OCI-LY1 (cell line): ENCODE data around the gene NETO2.
"Not testable (repeated sequence)": the region's sequence is repeated elsewhere in the genome, so short reads cannot be mapped to it uniquely, and the experiment has no call there.

Source experiments
- H2AFZ ChIP-seq: fragments of 200-600 bp; sonication (generic), shearing (Covaris generic); 2 replicates; pipeline ENCODE4 v1.6.0; 2014; ENCODE audit warnings: antibody characterized with exemption, mild to moderate bottlenecking, low read length
- H3F3A ChIP-seq: fragments of 200-600 bp; sonication (generic), shearing (Covaris generic); 2 replicates; pipeline ENCODE4 v1.6.0; 2014; ENCODE audit warnings: mild to moderate bottlenecking, antibody characterized with exemption, low read length, moderate library complexity; ENCODE audit not compliant: insufficient read depth
- H3K27ac ChIP-seq: fragments of 200-600 bp; sonication (generic); 2 replicates; pipeline ENCODE4 v1.5.1; 2014; ENCODE audit warnings: low read length, mixed run types, mild to moderate bottlenecking, low read depth; ENCODE audit not compliant: poor library complexity, severe bottlenecking
- H3K27me3 ChIP-seq: fragments of 200-600 bp; sonication (generic); 2 replicates; pipeline ENCODE4 v1.6.0; 2014; ENCODE audit warnings: antibody characterized with exemption, mild to moderate bottlenecking, low read length, moderate library complexity; ENCODE audit not compliant: insufficient read depth
- H3K36me3 ChIP-seq: fragments of 200-600 bp; sonication (generic); 2 replicates; pipeline ENCODE4 v1.6.1; 2014; ENCODE audit warnings: mild to moderate bottlenecking, antibody characterized with exemption, low read length, moderate library complexity, mixed read lengths; ENCODE audit not compliant: insufficient read depth
- H3K4me1 ChIP-seq: fragments of 200-600 bp; sonication (generic); 2 replicates; pipeline ENCODE4 v1.5.1; 2014; ENCODE audit warnings: mild to moderate bottlenecking, low read length, moderate library complexity; ENCODE audit not compliant: insufficient read depth, severe bottlenecking
- H3K4me2 ChIP-seq: fragments of 200-600 bp; sonication (generic), shearing (Covaris generic); 2 replicates; pipeline ENCODE4 v1.6.1; 2014; ENCODE audit warnings: low read length
- H3K4me3 ChIP-seq: fragments of 200-600 bp; sonication (generic); 2 replicates; pipeline ENCODE4 v1.5.1; 2014; ENCODE audit warnings: low read length, low read depth, mild to moderate bottlenecking, mixed read lengths; ENCODE audit not compliant: poor library complexity, severe bottlenecking
- H3K79me2 ChIP-seq: fragments of 200-600 bp; shearing (Covaris generic); 2 replicates; pipeline ENCODE4 v1.6.1; 2016; ENCODE audit warnings: mixed run types, low read length, mixed read lengths; ENCODE audit not compliant: insufficient read depth
- H3K9ac ChIP-seq: fragments of 200-600 bp; sonication (generic), shearing (Covaris generic); 2 replicates; pipeline ENCODE4 v1.6.1; 2014; ENCODE audit warnings: mild to moderate bottlenecking, low read length, mixed read lengths
- H3K9me2 ChIP-seq: fragments of 200-600 bp; sonication (generic), shearing (Covaris generic); 2 replicates; pipeline ENCODE4 v1.6.1; 2014; ENCODE audit warnings: low read depth, mild to moderate bottlenecking, low read length, mixed read lengths
- H3K9me3 ChIP-seq: fragments of 200-600 bp; shearing (Covaris generic); 2 replicates; pipeline ENCODE4 v1.6.1; 2014; ENCODE audit warnings: low read length, mixed read lengths
- H4K20me1 ChIP-seq: fragments of 200-600 bp; sonication (generic), shearing (Covaris generic); 2 replicates; pipeline ENCODE4 v1.6.0; 2016; ENCODE audit warnings: mild to moderate bottlenecking, low read length; ENCODE audit not compliant: insufficient read depth
- CTCF ChIP-seq: fragments of 200-600 bp; sonication (generic), shearing (Covaris generic); IDR thresholded peaks from 2 replicates; pipeline ENCODE4 v1.5.1; 2017; ENCODE audit warnings: mild to moderate bottlenecking, antibody characterized with exemption, low read length, moderate library complexity, mixed read lengths
- EZH2 ChIP-seq: fragments of 200-600 bp; sonication (generic), shearing (Covaris generic); IDR thresholded peaks from 2 replicates; pipeline ENCODE4 v1.8.0; 2017; ENCODE audit warnings: borderline replicate concordance, mixed run types, mild to moderate bottlenecking, antibody characterized with exemption, low read length, moderate library complexity, mixed read lengths

Gene NETO2

GRCh38 chr16:47058295-47059086 is 85.3 kb downstream of the NETO2 start:
- TF ChIP-seq EZH2 (no peak), CTCF (no peak)
- H3K9me2 ChIP-seq: no peaks in the 10 kb centered on the region

GRCh38 chr16:47057630-47057993 is 86.1 kb downstream of the NETO2 start:
- H3K79me2 ChIP-seq: no peaks in the 10 kb centered on the region
- no peaks in the 10 kb centered on the region for H4K20me1 ChIP-seq
- TF ChIP-seq CTCF (no peak), EZH2 (no peak)
- H3F3A ChIP-seq: no peaks in the 10 kb centered on the region
- H2AFZ ChIP-seq: no peak overlapping the region
- H3K9ac ChIP-seq: no peak overlapping the region
- no peak overlapping the region for H3K4me3 ChIP-seq
- no peak overlapping the region for H3K4me2 ChIP-seq
- no peaks in the 10 kb centered on the region for H3K9me2 ChIP-seq
- no peaks in the 10 kb centered on the region for H3K9me3 ChIP-seq
- H3K27ac ChIP-seq: no peak overlapping the region
- no peaks in the 10 kb centered on the region for H3K4me1 ChIP-seq
- H3K27me3 ChIP-seq: peaks cover 16% of the 10 kb centered on the region; the same call in 1 of the 2 replicates
- no peaks in the 10 kb centered on the region for H3K36me3 ChIP-seq

More at GRCh38 chr16:47058295-47059086, 85.3 kb downstream of the NETO2 start:
- H3K27ac ChIP-seq: no peak overlapping the region
- H3K9ac ChIP-seq: no peak overlapping the region
- H4K20me1 ChIP-seq: no peaks in the 10 kb centered on the region
- H3K4me1 ChIP-seq: no peaks in the 10 kb centered on the region
- no peaks in the 10 kb centered on the region for H3K36me3 ChIP-seq
- no peak overlapping the region for H3K4me3 ChIP-seq
- H3K9me3 ChIP-seq: no peaks in the 10 kb centered on the region
- no peak overlapping the region for H2AFZ ChIP-seq
- peaks cover 16% of the 10 kb centered on the region; the same call in 1 of the 2 replicates for H3K27me3 ChIP-seq
- no peaks in the 10 kb centered on the region for H3F3A ChIP-seq
- no peaks in the 10 kb centered on the region for H3K79me2 ChIP-seq
- no peak overlapping the region for H3K4me2 ChIP-seq

DNA sequence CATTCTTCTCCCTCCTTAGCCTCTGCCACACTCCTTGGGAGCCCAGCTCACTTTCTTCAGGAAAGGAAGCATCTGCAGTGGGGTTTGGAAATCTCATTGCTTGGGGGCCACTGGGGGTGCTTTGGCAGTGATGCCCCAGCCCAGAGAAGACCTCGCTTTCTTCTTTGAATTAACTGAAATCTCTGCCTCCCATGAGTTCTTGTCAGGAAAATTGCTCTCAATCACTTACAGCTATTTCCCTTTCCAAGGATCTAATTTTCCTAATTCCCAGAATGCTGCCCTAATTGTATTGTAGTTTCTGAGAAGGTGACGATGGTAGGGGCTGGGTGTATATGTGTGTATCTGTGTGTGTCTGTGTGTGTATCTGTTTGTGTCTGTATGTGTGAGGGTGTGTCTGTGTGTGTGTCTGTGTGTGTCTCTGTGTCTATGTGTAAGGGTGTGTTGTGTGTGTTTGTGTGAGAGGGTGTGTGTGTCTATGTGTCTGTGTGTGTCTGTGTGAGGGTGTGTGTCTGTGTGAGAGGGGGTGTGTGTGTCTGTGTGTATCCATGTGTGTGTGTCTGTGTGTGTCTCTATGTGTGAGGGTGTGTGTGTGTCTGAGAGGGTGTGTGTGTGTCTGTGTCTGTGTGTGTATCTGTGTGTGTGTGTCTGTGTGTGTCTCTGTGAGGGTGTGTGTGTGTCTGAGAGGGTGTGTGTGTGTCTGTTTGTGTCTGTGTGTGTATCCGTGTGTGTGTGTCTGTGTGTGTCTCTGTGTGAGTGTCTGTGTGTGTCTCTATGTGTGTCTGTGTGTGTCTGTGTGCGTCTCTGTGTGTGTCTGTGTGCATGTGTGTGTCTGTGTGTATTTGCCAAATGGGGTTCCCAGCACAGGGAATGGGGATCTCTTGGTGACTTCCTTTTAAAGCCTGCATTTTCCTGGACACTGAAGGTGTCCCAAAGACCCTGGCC is 86.8 kb downstream of the NETO2 start:
- peaks cover 16% of the 10 kb centered on the region; the same call in 1 of the 2 replicates for H3K27me3 ChIP-seq
- H3K27ac ChIP-seq: no peak overlapping the region
- no peaks in the 10 kb centered on the region for H3K9me3 ChIP-seq
- H3K9me2 ChIP-seq: no peaks in the 10 kb centered on the region
- no peak overlapping the region for H3K9ac ChIP-seq
- H4K20me1 ChIP-seq: no peaks in the 10 kb centered on the region
- no peaks in the 10 kb centered on the region for H3K36me3 ChIP-seq
- H2AFZ ChIP-seq: no peak overlapping the region
- H3K4me2 ChIP-seq: no peak overlapping the region
- no peaks in the 10 kb centered on the region for H3K79me2 ChIP-seq
- H3F3A ChIP-seq: no peaks in the 10 kb centered on the region
- no peaks in the 10 kb centered on the region for H3K4me1 ChIP-seq
- no peak for TF ChIP-seq EZH2
- TF ChIP-seq CTCF: no peak
- no peak overlapping the region for H3K4me3 ChIP-seq

DNA sequence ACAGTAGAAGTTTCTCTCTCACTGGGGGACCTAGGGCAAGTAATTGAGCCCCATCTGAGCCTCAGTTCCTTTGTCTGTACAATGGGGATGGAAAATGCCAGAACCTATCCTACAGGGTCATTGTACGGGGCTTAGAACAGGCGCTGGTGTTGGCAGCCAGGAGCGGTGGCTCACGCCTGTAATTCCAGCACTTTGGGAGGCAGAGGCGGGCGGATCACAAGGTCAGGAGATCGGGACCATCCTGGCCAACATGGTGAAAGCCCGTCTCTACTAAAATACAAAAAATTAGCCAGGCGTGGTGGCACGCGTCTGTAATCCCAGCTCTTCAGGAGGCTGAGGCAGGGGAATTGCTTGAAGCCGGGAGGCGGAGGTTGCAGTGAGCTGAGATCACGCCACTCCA is 87.7 kb downstream of the NETO2 start:
- not testable (repeated sequence) for H3K4me3 ChIP-seq, H2AFZ ChIP-seq, H3K4me1 ChIP-seq, H4K20me1 ChIP-seq, H3K9ac ChIP-seq, H3F3A ChIP-seq, H3K4me2 ChIP-seq, H3K27ac ChIP-seq, H3K79me2 ChIP-seq, H3K9me2 ChIP-seq, H3K9me3 ChIP-seq, H3K36me3 ChIP-seq
- peaks cover 20% of the 10 kb centered on the region; the same call in 1 of the 2 replicates for H3K27me3 ChIP-seq
